CD4-positive, alpha-beta memory T cell (primary cell): Measurements from ENCODE around the gene ZBTB21. TPM values are rescaled to one million over a fixed set of nuclear protein-coding genes. Genes with fewer than 3 reads are reported as not detected.

Experiments used
- CTCF ChIA-PET: fragments of 350-600 bp; sonication (Branson Sonifier 250); formaldehyde crosslinking; loops from one replicate; lab custom pipeline; 2021; ENCODE audit warnings: inconsistent platforms; ENCODE audit not compliant: partially characterized antibody; lab: Charles Lee
- POLR2A ChIA-PET: fragments of 350-600 bp; sonication (Branson Sonifier 250); formaldehyde crosslinking; loops from one replicate; lab custom pipeline; 2021; ENCODE audit not compliant: partially characterized antibody; lab: Charles Lee
- DNase-seq, 5 donors: peaks; one replicate each; pipeline versions ENCODE4 v3.0.0 to v3.0.0-alpha.2; 2020 to 2022; ENCODE audit warnings: mixed read lengths in 1 of 5
- H3K27ac ChIP-seq: one replicate; pipeline ENCODE4 v1.7.0; 2013; ENCODE audit warnings: low read depth, low read length
- H3K27me3 ChIP-seq: 2 replicates; pipeline ENCODE4 v1.7.0; 2013; ENCODE audit warnings: mild to moderate bottlenecking, low read length, moderate library complexity; ENCODE audit not compliant: insufficient read depth
- H3K36me3 ChIP-seq: 2 replicates; pipeline ENCODE4 v1.7.0; 2013; ENCODE audit warnings: mild to moderate bottlenecking, low read length, moderate library complexity; ENCODE audit not compliant: insufficient read depth
- H3K4me1 ChIP-seq: 2 replicates; pipeline ENCODE4 v1.7.0; 2013; ENCODE audit warnings: mild to moderate bottlenecking, low read length, moderate library complexity; ENCODE audit not compliant: insufficient read depth
- H3K4me3 ChIP-seq, 2 donors: one replicate each; pipeline ENCODE4 v1.7.0; 2013; ENCODE audit warnings: low read length in 2 of 2, mild to moderate bottlenecking in 1 of 2
- H3K9me3 ChIP-seq, 2 donors: one replicate each; pipeline ENCODE4 v1.7.0; 2013; ENCODE audit warnings: low read length in 2 of 2, control low read depth in 1 of 2; ENCODE audit not compliant: control insufficient read depth in 1 of 2
- H3K27ac Mint-ChIP-seq, 7 donors: one replicate each; pipeline ENCODE4 v1.8.0; 2020 to 2021; ENCODE audit warnings: mixed read lengths in 7 of 7, mild to moderate bottlenecking in 6 of 7, inconsistent platforms in 3 of 7, moderate library complexity in 3 of 7
- H3K27me3 Mint-ChIP-seq, 2 donors: one replicate each; pipeline ENCODE4 v1.8.0; 2020 to 2021; ENCODE audit warnings: mixed read lengths in 2 of 2
- H3K36me3 Mint-ChIP-seq, 2 donors: one replicate each; pipeline ENCODE4 v1.8.0; 2020 to 2021; ENCODE audit warnings: mixed read lengths in 2 of 2, inconsistent platforms in 1 of 2, mild to moderate bottlenecking in 1 of 2
- H3K4me1 Mint-ChIP-seq, 4 donors: one replicate each; pipeline ENCODE4 v1.8.0; 2020 to 2021; ENCODE audit warnings: mixed read lengths in 4 of 4, mild to moderate bottlenecking in 1 of 4
- H3K4me3 Mint-ChIP-seq, 8 donors: one replicate each; pipeline ENCODE4 v1.8.0; 2020 to 2021; ENCODE audit warnings: mixed read lengths in 8 of 8, mild to moderate bottlenecking in 7 of 8, moderate library complexity in 6 of 8, inconsistent platforms in 3 of 8
- H3K9me3 Mint-ChIP-seq, 8 donors: one replicate each; pipeline ENCODE4 v1.8.0; 2020 to 2021; ENCODE audit warnings: mixed read lengths in 8 of 8, mild to moderate bottlenecking in 5 of 8, inconsistent platforms in 3 of 8, moderate library complexity in 1 of 8
- intact Hi-C: fragments of 100-400 bp; cut with micrococcal nuclease; formaldehyde crosslinking; loops from one replicate; pipeline ENCODE4 v1.15.1; 2023
- polyA plus RNA-seq, 2 donors: library from polyadenylated mRNA; unstranded; fragments of 300-500 nt; fragmentation: Illumina TruSeq; gene quantifications; one replicate each; pipeline ENCODE4 v1.2.3, GENCODE V29; 2021
- total RNA-seq, 2 experiments: library from RNA; stranded (reverse); gene quantifications; one replicate each; pipeline ENCODE4 v1.2.3, GENCODE V29; 2021

ZBTB21 gene
- total and polyA plus RNA-seq, 4 experiments from 2014 or later = 4.3 to 21.7 (median 13.5) TPM

DNA sequence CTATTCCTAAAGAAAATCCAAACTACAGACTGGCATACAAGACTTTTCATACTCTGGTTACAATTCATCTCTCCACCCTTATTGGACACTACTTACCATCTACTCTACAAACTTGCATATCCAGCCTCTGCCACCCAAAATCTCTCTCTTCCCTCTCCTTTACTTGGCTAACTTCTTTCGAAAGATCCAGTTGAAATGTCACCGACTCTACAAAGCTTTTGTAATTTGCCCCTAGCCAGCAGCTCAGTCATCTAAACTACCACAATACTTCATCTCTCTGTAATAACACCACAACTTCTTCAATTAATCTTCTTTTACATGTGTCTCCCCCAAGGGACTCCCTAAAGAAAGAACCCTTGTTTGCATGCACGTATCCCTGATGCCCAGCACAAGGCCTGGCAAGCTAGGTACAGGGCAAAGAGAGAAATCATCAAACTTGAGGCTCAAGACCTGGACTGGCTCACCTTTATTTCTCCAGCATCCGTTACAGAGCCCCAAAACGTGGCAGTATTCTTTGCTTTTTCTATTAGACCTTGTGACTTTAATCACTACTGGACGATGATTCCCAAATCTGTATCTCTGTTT lies 2.7 kb downstream of the ZBTB21 start:
- Mint-ChIP-seq H3K27me3 (peaks cover 0 to 5% of the 10 kb centered on the region in 2 donors), H3K4me1 (peaks cover 30 to 69% (median 36%) of the 10 kb centered on the region in 4 donors), H3K9me3 (peaks cover 0 to 5% (median 0%) of the 10 kb centered on the region in 8 donors), H3K4me3 (peak overlapping the region in 4 of 8 donors; percentile 12 to 71 (median 32)), H3K27ac (peak overlapping the region in 3 of 7 donors; percentile 4 to 52 (median 8)), H3K36me3 (peaks cover 7 to 26% of the 10 kb centered on the region in 2 donors)
- ChIA-PET POLR2A (interaction anchor here (1.0 to 8.4 kb wide), 3 partner anchors 55 to 130 kb away, joined by 5 to 147 read pairs (median 13); no protein-coding TSS in a partner anchor), CTCF (interaction anchor here (1.4 to 5.9 kb wide), 3 partner anchors 81 to 110 kb away, joined by 3 to 39 read pairs (median 5); no protein-coding TSS in a partner anchor)
- peaks cover 29% of the 10 kb centered on the region for H3K4me1 ChIP-seq
- intact Hi-C loops = no loop called here
- no peaks in the 10 kb centered on the region for H3K27me3 ChIP-seq
- H3K9me3 ChIP-seq = no peaks in the 10 kb centered on the region
- H3K4me3 ChIP-seq = no peak overlapping the region
- DNase-seq = no peak
- no peaks in the 10 kb centered on the region for H3K36me3 ChIP-seq
- no peak overlapping the region for H3K27ac ChIP-seq

DNA sequence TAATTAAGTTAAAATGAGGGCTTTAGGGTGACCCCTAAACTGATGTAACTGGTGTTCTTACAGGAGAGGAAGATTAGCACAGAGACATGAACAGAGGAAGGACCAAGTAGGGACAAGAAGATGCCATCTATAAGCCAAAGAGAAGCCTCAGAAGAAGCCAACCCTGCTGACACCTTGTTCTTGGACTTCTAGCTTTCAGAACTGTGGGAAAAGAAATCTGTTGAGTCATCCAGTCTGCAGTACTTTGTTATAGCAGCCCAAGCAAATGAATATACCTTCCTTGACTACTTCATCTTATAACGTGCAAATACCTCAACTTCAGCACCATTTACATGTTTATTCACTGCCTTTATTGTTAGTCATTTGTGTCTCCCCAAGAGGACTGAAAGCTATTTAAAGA lies 3.4 kb downstream of the ZBTB21 start:
- Histone ChIP-seq H3K9me3 (no peaks in the 10 kb centered on the region), H3K27me3 (no peaks in the 10 kb centered on the region), H3K4me1 (peaks cover 36% of the 10 kb centered on the region), H3K27ac (no peak overlapping the region), H3K4me3 (no peak overlapping the region), H3K36me3 (no peaks in the 10 kb centered on the region)
- intact Hi-C loops = no loop called here
- Mint-ChIP-seq H3K27me3 (peaks cover 0 to 5% of the 10 kb centered on the region in 2 donors), H3K27ac (peak overlapping the region in 1 of 7 donors; percentile 8), H3K36me3 (peaks cover 10 to 29% of the 10 kb centered on the region in 2 donors), H3K4me3 (peak overlapping the region in 1 of 8 donors; percentile 20), H3K9me3 (peaks cover 0 to 5% (median 0%) of the 10 kb centered on the region in 8 donors), H3K4me1 (peaks cover 32 to 76% (median 39%) of the 10 kb centered on the region in 4 donors)
- no peak for DNase-seq
- ChIA-PET POLR2A (interaction anchor here (1.0 to 8.4 kb wide), 3 partner anchors 56 to 129 kb away, joined by 5 to 147 read pairs (median 13); no protein-coding TSS in a partner anchor), CTCF (interaction anchor here (1.4 to 5.9 kb wide), 3 partner anchors 80 to 110 kb away, joined by 3 to 39 read pairs (median 5); no protein-coding TSS in a partner anchor)

DNA sequence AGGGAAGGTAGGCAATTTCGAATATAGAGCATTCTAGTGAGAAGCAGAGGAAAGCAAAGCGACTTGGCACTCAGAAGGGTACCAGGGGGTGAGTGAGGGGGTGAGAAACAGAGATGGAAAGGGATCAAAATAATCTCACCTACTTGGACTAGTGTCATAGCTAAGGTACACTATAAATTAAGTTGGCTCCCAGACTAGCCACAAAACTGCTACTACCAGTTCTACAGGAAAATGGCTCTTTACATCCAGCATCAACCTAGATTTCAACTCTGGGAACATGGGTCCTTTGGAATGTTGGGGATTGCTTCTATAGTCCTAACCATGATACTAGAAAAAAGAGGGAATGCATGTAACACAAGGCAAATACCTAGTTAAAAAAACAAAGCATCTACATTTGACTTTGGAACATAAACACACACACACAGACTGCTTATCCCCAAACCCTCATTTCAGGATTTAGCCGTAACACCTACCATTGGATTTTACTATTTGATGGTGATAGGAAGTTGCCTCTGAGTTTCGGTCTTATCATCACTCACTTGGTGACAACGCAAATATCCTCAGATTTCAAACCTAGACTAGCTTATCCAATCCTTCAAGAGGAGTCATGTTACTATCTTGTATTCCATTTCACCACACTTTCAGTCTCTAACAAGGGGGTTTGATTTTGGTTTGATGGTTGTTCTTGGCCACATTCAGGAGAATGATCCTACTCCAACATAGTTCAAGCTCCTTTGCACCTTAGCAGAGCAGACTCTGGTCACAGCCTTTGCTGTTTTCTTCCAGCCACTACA lies 5.6 kb downstream of the ZBTB21 start:
- intact Hi-C loops = no loop called here
- H3K9me3 Mint-ChIP-seq = peaks cover 0 to 1% (median 0%) of the 10 kb centered on the region in 8 donors
- POLR2A ChIA-PET = interaction anchor here (0.7 to 3.3 kb wide), 3 partner anchors 41 to 125 kb away, joined by 3 to 13 read pairs (median 3); no protein-coding TSS in a partner anchor
- no peak overlapping the region for H3K27ac ChIP-seq
- peaks cover 38% of the 10 kb centered on the region for H3K4me1 ChIP-seq
- no peaks in the 10 kb centered on the region for H3K27me3 ChIP-seq
- no peak overlapping the region for H3K4me3 Mint-ChIP-seq
- peaks cover 20 to 40% of the 10 kb centered on the region in 2 donors for H3K36me3 Mint-ChIP-seq
- no peaks in the 10 kb centered on the region for H3K9me3 ChIP-seq
- H3K4me1 Mint-ChIP-seq = peaks cover 36 to 71% (median 44%) of the 10 kb centered on the region in 4 donors
- no peaks in the 10 kb centered on the region for H3K27me3 Mint-ChIP-seq
- no peaks in the 10 kb centered on the region for H3K36me3 ChIP-seq
- H3K4me3 ChIP-seq = no peak overlapping the region
- DNase-seq = no peak
- H3K27ac Mint-ChIP-seq = peak overlapping the region in 2 of 7 donors; percentile 3 to 76
- CTCF ChIA-PET = interaction anchor here (5.9 kb wide), 1 partner anchor 103 kb away, joined by 39 read pairs; no protein-coding TSS in a partner anchor

DNA sequence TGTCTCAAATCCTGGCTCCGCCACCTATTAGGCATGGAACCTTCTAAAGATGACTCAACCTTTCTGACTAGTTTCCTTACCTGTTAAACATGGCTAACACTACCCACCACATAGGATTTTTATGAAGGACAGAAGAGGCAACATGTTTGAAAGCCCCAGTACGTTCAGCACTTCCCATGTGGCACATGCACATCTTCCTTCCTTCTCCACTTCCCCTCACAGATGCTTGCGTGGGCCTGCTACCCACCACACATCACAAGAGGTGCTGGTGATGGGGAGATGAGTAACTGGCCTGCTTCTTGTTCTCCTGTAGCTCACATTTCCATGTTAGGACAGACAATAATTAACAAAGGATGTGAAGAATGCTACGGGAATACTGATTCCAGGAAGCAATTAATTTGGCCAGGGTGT lies 7.1 kb downstream of the ZBTB21 start:
- Mint-ChIP-seq H3K27ac (peak overlapping the region in 1 of 7 donors; percentile 58), H3K4me1 (peaks cover 33 to 63% (median 41%) of the 10 kb centered on the region in 4 donors)
- CTCF ChIA-PET = interaction anchor here (1.0 to 5.9 kb wide), 2 partner anchors 104 to 105 kb away, joined by 6 to 39 read pairs; no protein-coding TSS in a partner anchor

DNA sequence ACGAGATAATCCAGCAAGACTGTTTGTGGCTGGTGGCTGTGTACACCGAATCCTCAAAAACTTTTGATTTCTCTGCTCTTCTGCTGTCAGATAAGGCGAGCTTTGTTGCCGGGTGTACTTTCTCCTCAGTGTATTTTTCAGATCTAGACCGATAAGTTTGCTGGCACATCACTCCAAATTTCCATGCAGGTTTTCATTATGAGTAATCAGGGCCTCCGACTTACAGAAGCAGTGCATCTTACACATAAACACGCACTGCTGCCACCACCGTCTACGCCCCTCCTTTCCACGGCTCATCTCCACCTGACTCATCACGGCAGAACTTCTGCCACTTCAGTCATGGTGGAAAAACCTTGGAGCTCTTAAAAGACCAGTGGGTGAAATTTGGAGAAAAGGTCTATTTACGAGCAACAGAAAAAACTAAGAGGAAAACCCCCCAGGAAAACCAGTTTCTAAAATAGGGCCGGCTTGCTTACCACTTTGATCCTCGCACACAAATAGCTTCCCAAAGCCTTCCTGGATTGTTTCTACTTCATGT lies 7.7 kb downstream of the ZBTB21 start:
- Histone ChIP-seq H3K27ac (no peak overlapping the region), H3K36me3 (no peaks in the 10 kb centered on the region), H3K4me3 (no peak overlapping the region), H3K27me3 (no peaks in the 10 kb centered on the region), H3K4me1 (peaks cover 30% of the 10 kb centered on the region), H3K9me3 (no peaks in the 10 kb centered on the region)
- H3K4me1 Mint-ChIP-seq = peaks cover 28 to 58% (median 37%) of the 10 kb centered on the region in 4 donors
- peaks cover 31 to 44% of the 10 kb centered on the region in 2 donors for H3K36me3 Mint-ChIP-seq
- peaks cover 0 to 1% (median 0%) of the 10 kb centered on the region in 8 donors for H3K9me3 Mint-ChIP-seq
- peak overlapping the region in 6 of 7 donors; percentile 38 to 92 (median 70) for H3K27ac Mint-ChIP-seq
- CTCF ChIA-PET = interaction anchor here (1.0 kb wide), 1 partner anchor 105 kb away, joined by 6 read pairs; no protein-coding TSS in a partner anchor
- peak; percentile 14 to 84 (median 28) for DNase-seq
- peak overlapping the region; percentile 25 to 81 (median 70) for H3K4me3 Mint-ChIP-seq
- POLR2A ChIA-PET = interaction anchor here (0.6 to 1.6 kb wide), 2 partner anchors 51 to 61 kb away, joined by 4 to 5 read pairs; no protein-coding TSS in a partner anchor
- no peaks in the 10 kb centered on the region for H3K27me3 Mint-ChIP-seq
- intact Hi-C loops = loop anchor here (2.0 kb wide), 1 partner anchor 76 kb away; no protein-coding TSS in a partner anchor

More for the DNA sequence above, 7.1 kb downstream of the ZBTB21 start:
- Histone ChIP-seq H3K4me3 (no peak overlapping the region), H3K9me3 (no peaks in the 10 kb centered on the region), H3K27me3 (no peaks in the 10 kb centered on the region), H3K27ac (no peak overlapping the region), H3K4me1 (peaks cover 30% of the 10 kb centered on the region), H3K36me3 (no peaks in the 10 kb centered on the region)
- Mint-ChIP-seq H3K4me3 (peak overlapping the region in 4 of 8 donors; percentile 24 to 81 (median 25)), H3K36me3 (peaks cover 29 to 40% of the 10 kb centered on the region in 2 donors), H3K9me3 (peaks cover 0 to 1% (median 0%) of the 10 kb centered on the region in 8 donors), H3K27me3 (no peaks in the 10 kb centered on the region)
- DNase-seq = no peak
- intact Hi-C loops = loop anchor here (2.0 kb wide), 1 partner anchor 76 kb away; no protein-coding TSS in a partner anchor
- POLR2A ChIA-PET = interaction anchor here (0.6 to 1.6 kb wide), 2 partner anchors 50 to 60 kb away, joined by 4 to 5 read pairs; no protein-coding TSS in a partner anchor

DNA sequence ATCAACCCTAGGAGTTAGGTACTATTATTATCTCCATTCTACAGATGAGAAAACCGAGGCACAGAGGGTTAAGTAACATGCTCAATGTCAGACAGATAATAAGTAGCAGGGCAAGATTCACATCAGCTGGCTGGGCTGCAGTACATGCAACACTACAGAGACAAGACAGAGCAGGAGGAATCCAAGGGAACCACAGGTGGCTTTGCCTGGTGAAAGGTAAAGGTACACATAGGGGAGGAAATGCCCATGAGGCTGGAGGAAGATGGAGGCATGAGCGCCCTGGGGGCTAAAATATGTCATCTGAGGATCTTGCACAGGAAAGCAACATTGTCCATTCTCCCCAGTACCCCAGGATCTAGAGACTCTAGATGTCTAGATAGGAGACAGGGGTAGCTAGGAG lies 8.4 kb downstream of the ZBTB21 start:
- no peak for DNase-seq
- no peaks in the 10 kb centered on the region for H3K9me3 ChIP-seq
- no peak overlapping the region for H3K4me3 ChIP-seq
- Mint-ChIP-seq H3K4me3 (peak overlapping the region in 5 of 8 donors; percentile 4 to 75 (median 19)), H3K27me3 (no peaks in the 10 kb centered on the region), H3K9me3 (peaks cover 0 to 1% (median 0%) of the 10 kb centered on the region in 8 donors), H3K36me3 (peaks cover 33 to 41% of the 10 kb centered on the region in 2 donors), H3K27ac (peak overlapping the region in 1 of 7 donors; percentile 58), H3K4me1 (peaks cover 24 to 51% (median 35%) of the 10 kb centered on the region in 4 donors)
- no peaks in the 10 kb centered on the region for H3K27me3 ChIP-seq
- peaks cover 30% of the 10 kb centered on the region for H3K4me1 ChIP-seq
- CTCF ChIA-PET = no interaction called here
- H3K27ac ChIP-seq = no peak overlapping the region
- POLR2A ChIA-PET = interaction anchor here (1.6 kb wide), 1 partner anchor 62 kb away, joined by 5 read pairs; no protein-coding TSS in a partner anchor
- no peaks in the 10 kb centered on the region for H3K36me3 ChIP-seq
- intact Hi-C loops = loop anchor here (2.0 kb wide), 1 partner anchor 75 kb away; no protein-coding TSS in a partner anchor
